Esophagus muscularis mucosa (tissue), 2 donors: ENCODE data around the gene CMTM8.

Experiments
- POLR2A ChIP-seq: fragments of 450-650 bp; IDR thresholded peaks from one replicate; pipeline ENCODE4 v1.6.1; 2017; ENCODE audit warnings: antibody characterized with exemption, moderate library complexity, mild to moderate bottlenecking, low read depth
- POLR2AphosphoS5 ChIP-seq, 2 donors: sonication (generic); formaldehyde crosslinking; IDR thresholded peaks; one replicate each; pipeline ENCODE4 v1.6.1; 2017; ENCODE audit warnings: antibody characterized with exemption in 2 of 2

DNA sequence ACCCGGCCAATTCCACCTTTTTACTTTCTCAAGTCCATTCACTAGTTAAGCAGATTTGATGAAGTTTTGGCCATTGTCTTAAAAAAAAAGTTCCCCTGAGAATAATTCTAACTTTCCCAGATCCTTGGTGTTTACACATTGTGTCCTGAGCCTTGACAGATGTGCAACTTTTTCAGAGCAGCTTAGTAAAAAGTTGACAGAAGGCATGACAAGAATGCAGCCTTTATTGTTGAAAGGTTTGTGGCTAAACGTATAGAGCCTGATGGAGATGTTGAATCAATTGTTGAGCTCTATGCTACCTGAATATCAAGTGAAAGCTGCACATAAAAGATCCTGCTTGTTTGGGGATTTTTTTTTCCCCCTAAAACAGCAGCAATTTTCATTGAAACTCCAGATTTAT lies 77.8 kb downstream of the CMTM8 start:
- no peak for TF ChIP-seq POLR2A
- TF ChIP-seq POLR2AphosphoS5 (IDR thresholded peaks at IDR 0.05): no peak
